ENCODE measurements around the gene CDC42BPG. TPM values are rescaled to one million over a fixed set of nuclear protein-coding genes. Genes with fewer than 3 reads are reported as not detected.

CDC42BPG gene
- total and polyA plus RNA-seq, 2 of the 8 experiments (the other 6 are each of a cell fraction or from before 2014, with no cell fraction given), result 3.7 to 10.6 TPM

DNA sequence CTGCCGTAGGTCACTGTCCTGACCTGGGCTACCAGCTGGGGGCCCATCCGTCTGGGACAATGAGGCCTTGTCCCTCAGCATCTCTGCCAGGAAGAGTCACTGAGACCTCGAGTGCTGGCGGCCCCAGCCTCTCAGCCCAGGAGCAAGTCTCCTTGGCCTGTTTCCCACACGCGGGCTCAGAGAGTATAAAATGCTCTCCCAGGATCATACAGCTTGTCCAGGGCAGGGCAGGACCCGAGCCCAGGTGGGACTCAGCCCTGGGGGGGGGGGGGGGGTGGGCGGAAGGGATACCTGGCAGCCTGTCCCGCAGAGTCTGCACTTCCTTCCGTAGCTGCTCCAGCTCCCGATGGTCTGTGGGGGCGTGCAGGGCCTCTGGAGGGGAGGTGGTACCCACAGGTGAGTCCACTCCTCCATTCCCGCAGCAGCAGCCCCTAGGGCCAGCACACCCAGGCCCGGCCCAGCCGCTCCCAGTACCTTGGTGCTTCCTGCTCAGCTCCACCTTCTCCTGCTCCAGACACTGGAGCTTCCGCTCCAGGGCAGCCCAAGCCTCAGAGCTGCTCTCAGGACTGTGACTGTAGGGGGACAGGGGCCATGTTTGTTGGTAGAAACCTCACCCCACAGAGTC is 7.9 kb downstream of the CDC42BPG start:
- Histone ChIP-seq H3K4me2 (ENCODE audit: insufficient read depth in 1 of 2, low read depth in 2 of 2, low read length in 2 of 2) (no peak overlapping the region), H2BK12ac (ENCODE audit: low read depth, low read length) (no peak overlapping the region), H3K4me3 (ENCODE audit: extremely low read depth in 1 of 4, insufficient read depth in 2 of 4, low read depth in 3 of 4, low read length in 4 of 4) (no peak overlapping the region), H4K5ac (ENCODE audit: insufficient read length, low read depth, low read length) (no peak overlapping the region), H3K14ac (ENCODE audit: insufficient read length) (no peak overlapping the region), H3K23ac (ENCODE audit: insufficient read length) (no peak overlapping the region), H3K4ac (replicated peaks; ENCODE audit: insufficient read length, low read depth, low read length) (no peak overlapping the region), H3K36me3 (ENCODE audit: control insufficient read depth in 2 of 4, insufficient read depth in 4 of 4, low read length in 3 of 4) (peaks cover 8 to 35% (median 14%) of the 10 kb centered on the region in 4 experiments; a peak in 5 of 8 replicates), H4K20me1 (replicated peaks in 1 of 2; ENCODE audit: control insufficient read depth in 1 of 2, insufficient read depth in 2 of 2, low read length in 2 of 2) (peaks cover 4 to 9% of the 10 kb centered on the region in 2 experiments), H3K79me1 (ENCODE audit: low read depth, low read length) (no peaks in the 10 kb centered on the region), H2BK120ac (replicated peaks; ENCODE audit: low read depth, low read length) (no peak overlapping the region), H4K91ac (replicated peaks; ENCODE audit: insufficient read length, low read length) (no peak overlapping the region), H3K27ac (ENCODE audit: low read depth, low read length) (no peak overlapping the region), H3K9ac (replicated peaks in 1 of 4; ENCODE audit: extremely low read depth in 1 of 4, low read depth in 3 of 4, low read length in 3 of 4) (no peak overlapping the region), H3K79me2 (ENCODE audit: control insufficient read depth in 1 of 2, insufficient read depth in 2 of 2, low read length in 2 of 2) (no peaks in the 10 kb centered on the region), H2AK5ac (ENCODE audit: low read depth, low read length) (no peak overlapping the region), H3K18ac (ENCODE audit: extremely low read depth, low read length) (no peak overlapping the region), H2BK20ac (ENCODE audit: low read length) (no peak overlapping the region), H4K8ac (ENCODE audit: extremely low read depth, insufficient read depth, low read length) (peak overlapping the region; percentile 65), H3K23me2 (ENCODE audit: low read depth, low read length) (no peaks in the 10 kb centered on the region), H3K56ac (replicated peaks; ENCODE audit: insufficient read length, low read depth, low read length) (no peak overlapping the region), H3K4me1 (replicated peaks in 1 of 4; ENCODE audit: control insufficient read depth in 3 of 4, insufficient read depth in 4 of 4, low read length in 3 of 4) (peaks cover 0 to under 1% (median 0%) of the 10 kb centered on the region in 4 experiments; a peak in 4 of 7 replicates), H2BK5ac (ENCODE audit: low read depth, low read length) (no peak overlapping the region), H3K9me3 (ENCODE audit: insufficient read depth in 2 of 2, low read depth in 1 of 2, low read length in 1 of 2) (no peaks in the 10 kb centered on the region), H2AFZ (ENCODE audit: low read length) (no peak overlapping the region), H3K27me3 (replicated peaks in 1 of 4; ENCODE audit: control insufficient read depth in 3 of 4, extremely low read depth in 1 of 4, insufficient read depth in 3 of 4, low read length in 3 of 4) (no peaks in the 10 kb centered on the region), H2BK15ac (ENCODE audit: low read length) (no peak overlapping the region)
- WGBS, 2 experiments (ENCODE audit: extremely low coverage in 1 of 2, insufficient coverage in 1 of 2, insufficient read length in 1 of 2, insufficient replicate concordance in 2 of 2, low coverage in 1 of 2, low lambda C conversion rate in 2 of 2, missing lambda C conversion rate in 1 of 2), result 94% methylated on average over 14 of the region's 16 CpGs; no CpG with 5 or more reads in 1 of the 2 experiments
- ChIA-PET CTCF (ENCODE audit: partially characterized antibody) (interaction anchor here (0.9 to 2.4 kb wide), 7 partner anchors 9 to 585 kb away, joined by 3 to 16 read pairs (median 3); no protein-coding TSS in a partner anchor), POLR2A (ENCODE audit: partially characterized antibody) (interaction anchor here (0.6 to 0.8 kb wide), 2 partner anchors 261 to 285 kb away, joined by 3 read pairs; partner anchors contain the start of genes FAU and MRPL49)
- no peak for TF ChIP-seq NANOG (IDR thresholded peaks at IDR 0.05; ENCODE audit: insufficient read depth, low read depth, low read length, poor library complexity, severe bottlenecking)
- FAIRE-seq (no peak), DNase-seq (ENCODE audit: low read depth in 1 of 2, low spot score in 2 of 2) (no peak)
